SJCRH30 (cell line): ENCODE results near the gene SPTAN1. TPM values are rescaled to one million over a fixed set of nuclear protein-coding genes. Genes with fewer than 3 reads are reported as not detected.

Source experiments
- DNase-seq, 2 experiments: peaks; one replicate each; pipeline ENCODE4 v3.0.0-alpha.2; 2015 to 2020
- H3K27ac ChIP-seq: fragments of 250-450 bp; sonication (Bioruptor Pico); 2 replicates; pipeline ENCODE4 v1.5.1; 2020; ENCODE audit warnings: mild to moderate bottlenecking, moderate library complexity
- H3K27me3 ChIP-seq: fragments of 250-450 bp; sonication (Bioruptor Pico); 2 replicates; pipeline ENCODE4 v1.5.1; 2020; ENCODE audit warnings: mild to moderate bottlenecking, moderate library complexity
- H3K36me3 ChIP-seq: fragments of 250-450 bp; sonication (Bioruptor Pico); 2 replicates; pipeline ENCODE4 v1.5.1; 2020; ENCODE audit warnings: mild to moderate bottlenecking, moderate library complexity
- H3K4me1 ChIP-seq: fragments of 250-450 bp; sonication (Bioruptor Pico); 2 replicates; pipeline ENCODE4 v1.5.1; 2020; ENCODE audit warnings: mild to moderate bottlenecking, moderate library complexity
- H3K4me3 ChIP-seq: fragments of 250-450 bp; sonication (Bioruptor Pico); 2 replicates; pipeline ENCODE4 v1.5.1; 2020; ENCODE audit warnings: mild to moderate bottlenecking, moderate library complexity
- H3K9me3 ChIP-seq: fragments of 250-450 bp; sonication (Bioruptor Pico); replicated peaks from 2 replicates; pipeline ENCODE4 v1.5.1; 2020; ENCODE audit warnings: mild to moderate bottlenecking, moderate library complexity
- total RNA-seq: library from RNA; depleted of rRNA; stranded (reverse); fragments of >200 nt; shearing (Covaris generic); gene quantifications from 2 replicates; pipeline ENCODE4 v1.2.3, GENCODE V29; 2014

Gene SPTAN1
- total RNA-seq, 1 experiment from 2014 or later, result 155 TPM

- H3K9me3 ChIP-seq, result no peaks in the 10 kb centered on the region
- no peaks in the 10 kb centered on the region for H3K4me1 ChIP-seq
- no peak overlapping the region for H3K4me3 ChIP-seq
- H3K36me3 ChIP-seq, result peaks cover 71% of the 10 kb centered on the region
- H3K27ac ChIP-seq, result no peak overlapping the region
- no peak for DNase-seq
- no peaks in the 10 kb centered on the region for H3K27me3 ChIP-seq
Observed at GRCh38 chr9:128627127-128627715, 74.8 kb downstream of the SPTAN1 start.

GRCh38 chr9:128627906-128628305, 75.5 kb downstream of the SPTAN1 start:
- no peak overlapping the region for H3K27ac ChIP-seq
- H3K27me3 ChIP-seq, result no peaks in the 10 kb centered on the region
- peaks cover 73% of the 10 kb centered on the region for H3K36me3 ChIP-seq
- no peak for DNase-seq
- H3K4me3 ChIP-seq, result no peak overlapping the region
- no peaks in the 10 kb centered on the region for H3K4me1 ChIP-seq
- H3K9me3 ChIP-seq, result no peaks in the 10 kb centered on the region

- no peak for DNase-seq
- peaks cover 77% of the 10 kb centered on the region for H3K36me3 ChIP-seq
- no peaks in the 10 kb centered on the region for H3K27me3 ChIP-seq
- H3K9me3 ChIP-seq, result no peaks in the 10 kb centered on the region
- H3K4me1 ChIP-seq, result no peaks in the 10 kb centered on the region
- no peak overlapping the region for H3K27ac ChIP-seq
- H3K4me3 ChIP-seq, result no peak overlapping the region
Observed at GRCh38 chr9:128628471-128629048, 76.2 kb downstream of the SPTAN1 start.

GRCh38 chr9:128629136-128629535, 76.7 kb downstream of the SPTAN1 start:
- Histone ChIP-seq H3K27ac (no peak overlapping the region), H3K9me3 (no peaks in the 10 kb centered on the region), H3K4me3 (no peak overlapping the region), H3K4me1 (no peaks in the 10 kb centered on the region), H3K27me3 (no peaks in the 10 kb centered on the region), H3K36me3 (peaks cover 74% of the 10 kb centered on the region)
- DNase-seq, result no peak

- Histone ChIP-seq H3K9me3 (no peaks in the 10 kb centered on the region), H3K27ac (no peak overlapping the region), H3K27me3 (no peaks in the 10 kb centered on the region), H3K36me3 (peaks cover 65% of the 10 kb centered on the region), H3K4me1 (peaks cover 3% of the 10 kb centered on the region; the same call in 1 of the 2 replicates), H3K4me3 (no peak overlapping the region)
- no peak for DNase-seq
Observed at GRCh38 chr9:128629852-128630545, 77.6 kb downstream of the SPTAN1 start.

GRCh38 chr9:128631636-128632035, 79.2 kb downstream of the SPTAN1 start:
- H3K27me3 ChIP-seq, result no peaks in the 10 kb centered on the region
- no peaks in the 10 kb centered on the region for H3K9me3 ChIP-seq
- no peak overlapping the region for H3K4me3 ChIP-seq
- peaks cover 54% of the 10 kb centered on the region for H3K36me3 ChIP-seq
- no peak for DNase-seq
- H3K4me1 ChIP-seq, result peaks cover 15% of the 10 kb centered on the region
- H3K27ac ChIP-seq, result no peak overlapping the region

GRCh38 chr9:128632066-128632465, 79.7 kb downstream of the SPTAN1 start:
- no peak for DNase-seq
- Histone ChIP-seq H3K4me3 (no peak overlapping the region), H3K27ac (no peak overlapping the region), H3K27me3 (no peaks in the 10 kb centered on the region), H3K9me3 (no peaks in the 10 kb centered on the region), H3K4me1 (peaks cover 18% of the 10 kb centered on the region), H3K36me3 (peaks cover 50% of the 10 kb centered on the region)

GRCh38 chr9:128632486-128632885, 80.1 kb downstream of the SPTAN1 start:
- no peaks in the 10 kb centered on the region for H3K9me3 ChIP-seq
- no peak for DNase-seq
- H3K4me1 ChIP-seq, result peaks cover 18% of the 10 kb centered on the region
- peaks cover 45% of the 10 kb centered on the region for H3K36me3 ChIP-seq
- no peak overlapping the region for H3K27ac ChIP-seq
- H3K27me3 ChIP-seq, result no peaks in the 10 kb centered on the region
- no peak overlapping the region for H3K4me3 ChIP-seq

GRCh38 chr9:128633057-128633456, 80.7 kb downstream of the SPTAN1 start:
- no peak overlapping the region for H3K27ac ChIP-seq
- H3K4me3 ChIP-seq, result no peak overlapping the region
- no peaks in the 10 kb centered on the region for H3K27me3 ChIP-seq
- no peak for DNase-seq
- peaks cover 40% of the 10 kb centered on the region for H3K36me3 ChIP-seq
- peaks cover 18% of the 10 kb centered on the region for H3K4me1 ChIP-seq
- no peaks in the 10 kb centered on the region for H3K9me3 ChIP-seq

GRCh38 chr9:128633601-128634000, 81.2 kb downstream of the SPTAN1 start:
- DNase-seq, result no peak
- Histone ChIP-seq H3K36me3 (peaks cover 36% of the 10 kb centered on the region), H3K27me3 (no peaks in the 10 kb centered on the region), H3K27ac (no peak overlapping the region), H3K9me3 (no peaks in the 10 kb centered on the region), H3K4me3 (no peak overlapping the region), H3K4me1 (peaks cover 18% of the 10 kb centered on the region)

- Histone ChIP-seq H3K27me3 (no peaks in the 10 kb centered on the region), H3K27ac (no peak overlapping the region), H3K9me3 (no peaks in the 10 kb centered on the region), H3K4me1 (peaks cover 18% of the 10 kb centered on the region), H3K36me3 (peaks cover 35% of the 10 kb centered on the region), H3K4me3 (no peak overlapping the region)
- DNase-seq, result no peak
Observed at GRCh38 chr9:128634111-128634510, 81.7 kb downstream of the SPTAN1 start.

GRCh38 chr9:128634651-128635262, 82.4 kb downstream of the SPTAN1 start:
- DNase-seq, result no peak
- Histone ChIP-seq H3K27ac (peak overlapping the region; percentile 5), H3K4me3 (no peak overlapping the region), H3K27me3 (no peaks in the 10 kb centered on the region), H3K4me1 (peaks cover 18% of the 10 kb centered on the region), H3K36me3 (peaks cover 31% of the 10 kb centered on the region), H3K9me3 (no peaks in the 10 kb centered on the region)

GRCh38 chr9:128635266-128636023, 83.1 kb downstream of the SPTAN1 start:
- H3K27me3 ChIP-seq, result no peaks in the 10 kb centered on the region
- peak; percentile 99 for DNase-seq
- H3K27ac ChIP-seq, result peak overlapping the region; percentile 95
- H3K36me3 ChIP-seq, result peaks cover 34% of the 10 kb centered on the region
- no peaks in the 10 kb centered on the region for H3K9me3 ChIP-seq
- H3K4me3 ChIP-seq, result peak overlapping the region; percentile 27
- H3K4me1 ChIP-seq, result peaks cover 18% of the 10 kb centered on the region

- H3K4me1 ChIP-seq, result peaks cover 18% of the 10 kb centered on the region
- H3K9me3 ChIP-seq, result no peaks in the 10 kb centered on the region
- H3K27ac ChIP-seq, result peak overlapping the region; percentile 95
- peak overlapping the region; percentile 27 for H3K4me3 ChIP-seq
- peak; percentile 53 to 63 for DNase-seq
- H3K27me3 ChIP-seq, result no peaks in the 10 kb centered on the region
- peaks cover 30% of the 10 kb centered on the region for H3K36me3 ChIP-seq
Observed at GRCh38 chr9:128636024-128636390, 83.6 kb downstream of the SPTAN1 start.
